ENCODE measurements around the gene SFMBT1.
"Not testable (repeated sequence)": the region's sequence is repeated elsewhere in the genome, so short reads cannot be mapped to it uniquely, and the experiment has no call there.

Gene SFMBT1

DNA sequence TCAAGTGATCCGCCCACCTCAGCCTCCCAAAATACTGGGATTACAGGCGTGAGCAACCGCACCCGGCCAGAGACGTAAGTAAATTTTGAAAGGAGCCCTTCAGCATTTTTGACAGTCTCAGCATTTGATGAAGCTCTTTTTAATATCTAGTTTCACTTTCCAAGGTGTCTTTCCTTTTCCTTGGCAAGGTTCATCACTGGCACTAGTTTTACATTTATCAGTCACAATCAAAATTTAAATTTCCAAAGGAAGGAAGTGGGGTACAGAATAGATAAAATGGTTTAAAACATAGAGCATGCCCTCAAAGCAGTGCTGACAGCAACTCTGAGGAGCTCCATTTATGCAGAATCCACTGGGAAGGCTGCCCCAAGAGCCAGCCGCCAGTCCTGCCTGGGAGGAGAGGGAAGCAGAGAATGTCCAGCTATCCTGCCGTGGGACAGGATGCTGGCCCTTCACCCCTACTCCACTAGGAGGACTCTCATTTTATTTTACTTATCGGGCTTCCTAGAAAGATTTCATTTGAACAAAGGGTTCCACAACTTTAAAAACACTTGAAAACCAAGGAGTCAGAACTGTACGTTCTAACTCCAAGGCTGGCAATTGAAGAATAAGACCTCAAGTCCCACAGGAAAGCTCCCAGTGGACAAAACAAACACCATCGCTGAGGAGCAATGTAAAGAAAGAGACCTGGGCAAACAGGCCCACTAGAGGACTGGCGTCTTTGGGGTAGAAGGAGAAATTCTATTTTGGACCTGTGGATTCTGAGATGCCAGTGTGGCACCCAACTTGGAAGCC is 9.9 kb downstream of the SFMBT1 start:
- DNase-seq = no peak

DNA sequence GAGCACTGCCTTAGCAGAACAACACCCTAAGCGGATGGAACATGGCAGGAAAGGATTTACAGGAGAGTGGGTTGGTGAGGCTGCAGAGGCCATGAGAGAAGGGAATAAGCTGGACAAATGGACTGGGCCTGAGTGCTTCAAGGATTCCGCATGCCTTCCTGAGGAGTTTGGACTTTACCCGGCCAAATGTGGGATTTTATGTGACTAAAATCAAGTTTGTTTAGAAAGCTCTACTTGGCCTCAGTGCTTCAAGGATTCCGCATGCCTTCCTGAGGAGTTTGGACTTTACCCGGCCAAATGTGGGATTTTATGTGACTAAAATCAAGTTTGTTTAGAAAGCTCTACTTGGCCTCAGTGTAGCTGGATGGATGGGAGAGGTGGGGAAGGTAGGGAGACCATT is 10.9 kb downstream of the SFMBT1 start:
- DNase-seq = not testable (repeated sequence)

GRCh38 chr3:53034411-53034810 is 11.5 kb downstream of the SFMBT1 start:
- not testable (repeated sequence) for DNase-seq

DNA sequence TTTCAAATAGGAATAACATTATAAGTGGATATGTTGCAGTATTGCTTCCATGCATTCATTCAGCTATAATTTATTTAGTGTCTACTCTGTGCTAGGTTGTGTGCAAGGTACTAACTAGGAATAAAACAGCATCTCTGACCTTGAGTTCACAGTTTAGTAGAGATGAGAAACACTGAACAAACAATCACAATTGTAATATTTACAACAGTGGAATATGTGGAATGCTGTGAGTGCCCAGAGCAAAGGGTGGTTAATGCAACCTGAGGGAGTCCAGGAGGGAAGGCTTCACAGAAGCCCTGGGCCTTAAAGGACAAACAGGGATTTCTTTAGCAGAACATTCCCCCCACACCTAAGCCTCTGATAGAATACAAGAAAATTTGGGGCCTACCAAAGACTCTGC is 13.3 kb downstream of the SFMBT1 start:
- no peak for DNase-seq

DNA sequence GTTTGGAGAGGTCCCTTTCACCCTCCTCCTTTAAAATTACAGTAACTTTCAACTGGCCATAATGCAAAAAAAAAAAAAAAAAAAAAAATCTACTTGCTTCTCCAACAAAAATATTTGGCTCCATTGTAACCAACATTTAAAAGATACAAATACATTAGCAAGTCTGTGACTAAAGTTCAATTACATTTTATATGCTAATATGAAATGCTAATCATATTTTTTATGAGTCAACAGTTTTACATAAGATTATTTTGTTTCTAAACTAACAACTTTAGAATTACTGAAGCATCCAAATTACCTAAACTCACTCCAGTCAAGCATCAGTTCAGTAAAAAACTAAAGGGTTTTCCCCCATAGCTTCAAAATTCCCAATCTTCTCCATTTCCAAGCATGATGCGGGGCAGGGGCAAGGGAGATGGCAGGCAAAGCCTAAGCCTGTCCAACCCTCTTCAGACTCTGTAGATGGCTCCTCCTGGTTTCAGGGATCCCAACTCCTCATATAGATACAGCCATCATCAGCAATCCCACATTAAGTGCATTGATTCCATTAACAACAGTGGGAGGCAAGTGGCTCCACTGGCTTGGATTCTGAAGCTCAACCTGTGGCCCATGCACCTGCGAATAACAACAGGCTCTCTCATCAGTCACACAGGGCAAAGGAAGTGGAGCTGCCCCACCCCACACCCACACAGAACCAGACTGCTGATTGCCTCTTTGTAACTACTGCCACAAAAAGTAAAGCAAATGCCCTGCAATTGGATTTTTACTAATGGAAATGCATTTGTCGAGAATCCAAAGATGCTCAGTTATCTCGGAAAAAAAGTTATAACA is 15.0 kb downstream of the SFMBT1 start:
- no peak for DNase-seq

DNA sequence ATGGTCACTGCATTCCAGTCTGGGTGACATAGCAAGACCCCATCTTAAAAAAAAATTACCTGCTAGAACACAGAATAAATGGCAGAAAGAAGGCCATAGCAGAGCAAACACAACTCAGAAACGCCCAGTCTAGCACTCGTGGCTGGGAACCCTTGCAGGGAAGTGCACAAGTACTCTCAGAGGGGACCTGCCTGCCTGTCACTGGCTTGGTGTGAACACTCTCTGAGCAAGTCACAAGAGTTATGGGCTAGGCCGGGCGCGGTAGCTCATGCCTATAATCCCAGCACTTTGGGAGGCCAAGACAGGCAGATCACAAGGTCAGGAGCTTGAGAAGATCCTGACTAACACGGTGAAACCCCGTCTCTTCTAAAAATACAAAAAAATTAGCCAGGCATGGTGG is 17.2 kb downstream of the SFMBT1 start:
- no peak for DNase-seq

DNA sequence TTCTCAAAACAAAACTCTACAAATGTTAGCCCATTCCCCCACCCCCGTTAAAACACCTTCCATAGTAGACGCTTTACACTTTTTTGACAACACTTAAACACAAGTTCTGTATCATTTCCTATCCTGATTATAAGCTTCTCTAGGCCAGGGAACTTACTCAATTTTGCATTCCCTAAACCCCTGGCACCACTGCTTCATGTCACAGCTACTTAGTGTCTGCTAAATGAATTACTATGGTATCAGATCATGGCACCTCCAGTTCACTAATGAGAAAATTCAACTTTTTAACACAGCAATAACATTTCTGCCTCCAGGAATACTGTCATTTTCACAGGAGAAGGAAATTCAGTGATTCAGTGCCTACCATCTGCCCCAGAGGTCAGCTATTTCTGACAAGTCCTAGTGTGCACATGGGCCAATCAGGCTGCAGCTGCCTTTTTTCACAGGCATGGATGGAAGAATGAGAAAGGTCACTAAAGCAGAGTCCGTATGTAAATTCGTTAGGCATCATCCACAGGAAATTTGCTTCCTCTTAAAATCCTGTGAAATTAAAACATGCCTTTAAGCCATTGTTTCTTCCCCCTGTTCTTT is 18.5 kb downstream of the SFMBT1 start:
- no peak for DNase-seq

- no peak for DNase-seq
Observed at GRCh38 chr3:53026382-53027162, 19.3 kb downstream of the SFMBT1 start.

GRCh38 chr3:53024315-53024714 is 21.6 kb downstream of the SFMBT1 start:
- DNase-seq = no peak

DNA sequence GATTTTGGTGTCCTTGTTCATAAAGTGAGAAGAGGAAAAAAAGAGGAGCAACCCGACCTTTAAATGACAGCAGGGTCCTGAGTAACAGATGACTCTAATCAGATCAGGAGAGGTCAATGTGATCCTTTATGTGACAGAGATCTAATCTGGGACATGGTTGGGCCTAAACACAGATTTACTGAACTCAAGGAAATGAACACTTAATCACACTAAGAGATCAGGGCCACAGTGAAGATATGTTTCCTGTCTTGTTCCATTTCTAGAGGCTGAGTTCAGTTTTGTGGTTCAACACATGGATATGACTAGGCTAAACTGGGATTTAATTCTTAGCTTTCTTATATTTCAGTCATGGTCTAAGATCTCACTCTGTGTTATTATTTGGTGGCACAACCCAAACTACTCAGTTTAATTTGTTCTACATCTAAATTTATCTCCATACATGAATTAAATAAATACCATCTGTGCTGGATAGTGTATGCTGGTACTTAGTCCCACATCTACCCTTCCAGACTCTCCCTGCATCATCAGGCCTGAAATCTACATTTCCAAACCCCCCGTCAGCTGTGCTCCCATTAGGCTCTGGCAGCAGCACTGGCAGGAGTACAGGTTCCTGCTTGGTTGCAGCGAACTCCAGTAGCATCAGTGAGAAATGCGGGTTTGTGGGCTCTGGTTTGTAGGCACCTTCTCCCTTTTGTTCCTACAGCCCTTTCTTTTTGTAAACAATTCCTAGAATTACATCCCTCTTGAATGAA is 22.6 kb downstream of the SFMBT1 start:
- no peak for DNase-seq

DNA sequence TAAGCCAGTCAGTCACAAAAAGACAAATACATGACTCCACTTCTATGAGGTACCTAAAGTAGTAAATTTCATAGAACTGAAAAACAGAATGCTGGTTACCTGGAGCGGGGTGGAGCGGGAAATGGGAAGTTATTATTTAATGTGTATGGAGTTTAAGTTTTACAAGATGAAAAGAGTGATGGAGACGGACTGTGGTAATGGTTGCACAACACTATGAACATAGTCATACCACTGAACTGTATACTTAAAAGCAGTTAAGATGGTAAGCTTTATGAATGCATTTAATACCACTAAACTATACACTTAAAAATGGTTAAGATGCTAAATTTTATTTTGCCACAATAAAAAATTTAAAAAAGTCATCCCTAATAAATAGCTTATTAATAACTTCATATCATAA is 23.2 kb downstream of the SFMBT1 start:
- no peak for DNase-seq

- no peak for DNase-seq
Observed at GRCh38 chr3:53016236-53016635, 29.6 kb downstream of the SFMBT1 start.

DNA sequence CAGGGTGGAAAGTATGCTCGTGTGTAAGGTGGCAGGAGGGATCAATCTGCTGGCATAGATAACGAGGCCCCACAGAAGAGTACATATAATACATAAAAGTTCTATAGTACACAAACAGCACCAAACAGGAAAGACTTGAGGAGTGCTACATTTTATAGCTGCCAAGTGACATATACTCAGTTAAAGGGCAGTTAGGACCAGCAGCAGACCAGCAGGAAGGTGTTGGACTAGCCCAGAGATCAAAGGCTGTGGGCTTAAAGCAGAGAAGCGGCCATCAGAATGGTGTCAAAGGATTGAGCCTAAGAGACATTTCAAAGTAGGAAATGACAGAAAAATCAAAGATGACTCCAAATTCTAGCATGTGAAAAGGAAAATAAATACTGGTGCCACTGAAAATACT is 34.5 kb downstream of the SFMBT1 start:
- DNase-seq = no peak

DNA sequence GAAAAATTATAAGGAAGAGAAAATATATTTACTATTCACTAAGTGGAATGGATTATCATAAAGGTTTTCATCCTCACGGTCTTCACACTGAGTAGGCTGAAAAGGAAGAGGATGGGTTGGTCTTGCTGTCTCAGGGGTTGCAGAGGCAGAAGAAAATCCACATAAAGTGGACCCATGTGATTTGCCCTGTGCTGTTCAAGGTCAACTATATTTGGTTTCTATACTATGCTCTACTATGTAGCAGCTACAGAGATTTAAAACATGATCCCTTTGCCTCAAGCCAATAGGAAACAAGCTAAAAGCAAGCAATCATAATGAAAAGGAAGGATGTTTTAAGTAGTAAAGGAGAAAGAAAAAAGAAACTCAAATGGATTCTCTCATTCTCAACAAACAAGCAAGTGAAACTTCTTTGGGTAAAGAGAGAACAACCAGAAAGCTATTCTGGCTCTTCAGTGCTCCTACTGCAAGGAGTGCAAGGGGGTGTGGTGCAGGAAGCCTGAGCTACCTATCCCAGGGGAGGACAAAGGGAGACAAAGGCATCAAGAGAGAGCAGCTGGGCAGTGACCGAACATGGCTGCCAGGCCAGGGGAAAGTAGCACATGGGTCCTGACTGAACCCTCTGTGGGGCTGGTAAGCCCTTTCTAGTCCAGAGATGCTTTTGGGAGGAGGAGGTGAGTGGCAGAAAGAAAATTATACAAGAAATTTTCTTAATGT is 35.9 kb downstream of the SFMBT1 start:
- no peak for DNase-seq

DNA sequence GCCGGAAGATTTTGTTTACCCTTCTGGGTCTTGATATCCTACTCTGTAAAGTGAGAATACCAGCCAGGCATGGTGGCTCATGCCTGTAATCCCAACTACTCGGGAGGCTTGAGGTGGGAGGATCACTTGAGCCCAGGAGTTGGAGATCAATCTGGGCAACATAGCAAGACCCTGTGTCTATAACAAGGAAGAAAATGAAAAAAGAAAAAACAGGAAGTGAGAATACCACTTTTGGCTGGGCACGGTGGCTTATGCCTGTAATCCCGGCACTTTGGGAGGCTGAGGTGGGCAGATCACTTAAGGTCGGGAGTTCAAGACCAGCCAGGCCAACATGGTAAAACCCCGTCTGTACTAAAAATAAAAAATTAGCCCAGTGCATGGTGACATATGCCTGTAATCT is 36.9 kb downstream of the SFMBT1 start:
- no peak for DNase-seq

DNA sequence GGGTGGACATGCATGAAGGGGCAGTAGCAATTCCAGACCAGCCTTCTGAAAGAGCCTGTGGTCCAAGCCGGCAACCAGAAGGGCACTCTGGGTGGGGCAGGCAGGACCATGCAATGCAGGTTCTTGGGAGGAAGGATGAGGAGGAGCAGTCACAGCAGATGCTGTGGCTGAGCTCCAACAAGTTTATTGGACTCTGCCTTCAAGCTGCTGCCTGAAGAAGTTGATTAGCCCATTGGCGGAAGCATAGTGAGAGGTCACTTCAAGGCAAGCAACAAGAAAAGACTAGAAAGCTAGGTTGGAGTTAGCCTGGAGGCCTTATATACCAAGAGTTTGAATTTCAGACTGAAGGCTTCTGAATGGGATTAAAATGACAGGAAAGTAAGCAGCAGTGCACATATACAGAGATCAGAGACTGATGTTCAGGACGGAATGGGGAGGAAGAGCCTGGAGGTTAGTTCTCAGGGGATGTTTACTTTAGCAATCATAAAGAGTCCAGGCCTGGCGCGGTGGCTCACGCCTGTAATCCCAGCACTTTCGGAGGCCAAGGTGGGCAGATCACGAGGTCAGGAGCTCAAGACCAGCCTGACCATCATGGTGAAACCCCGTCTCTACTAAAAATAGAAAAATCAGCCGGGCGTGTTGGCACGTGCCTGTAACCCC is 39.9 kb downstream of the SFMBT1 start:
- no peak for DNase-seq

DNA sequence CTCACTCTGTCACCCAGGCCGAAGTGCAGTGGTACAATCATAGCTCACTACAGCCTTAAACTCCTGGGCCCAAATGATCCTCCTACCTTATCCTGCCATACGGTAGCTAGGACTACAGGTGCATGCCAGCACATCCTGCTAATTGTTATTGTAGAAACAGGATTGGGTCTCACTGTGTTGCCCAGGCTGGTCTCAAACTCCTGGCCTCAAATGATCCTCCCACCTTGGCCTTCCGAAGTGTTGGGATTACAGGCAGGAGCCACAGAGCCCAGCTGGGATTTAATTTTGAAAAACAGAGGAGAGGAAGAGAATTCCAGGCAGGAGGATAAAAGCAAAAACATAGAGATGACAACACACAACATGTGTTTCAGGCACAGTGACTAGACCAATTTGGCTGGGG is 40.5 kb downstream of the SFMBT1 start:
- DNase-seq = no peak

DNA sequence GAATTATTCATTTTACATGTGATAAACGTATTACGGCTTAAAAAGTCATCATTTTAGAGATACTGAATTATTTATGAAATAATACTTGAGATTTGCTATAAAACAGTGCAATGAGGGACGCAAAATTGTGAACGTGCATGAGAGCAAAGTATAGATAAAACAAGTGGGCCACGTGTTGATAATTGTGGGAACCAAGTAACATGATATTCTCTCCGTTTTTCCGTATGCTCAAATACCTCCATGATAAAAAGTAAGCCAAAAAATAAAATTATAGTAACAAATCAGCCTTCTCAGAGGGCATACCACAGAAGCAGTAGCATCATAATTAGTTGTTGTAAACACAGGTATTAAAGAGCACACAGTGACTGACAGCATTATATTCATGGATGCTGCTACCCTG is 42.6 kb downstream of the SFMBT1 start:
- DNase-seq = no peak

GRCh38 chr3:52998771-52999513 is 46.9 kb downstream of the SFMBT1 start:
- no peak for DNase-seq

- DNase-seq = no peak
Observed at GRCh38 chr3:52990637-52991036, 55.2 kb downstream of the SFMBT1 start.

Data from midbrain (tissue), 1 donor.